Karpas-422 (cell line): Measurements from ENCODE around the gene GSTP1. TPM values are rescaled to one million over a fixed set of nuclear protein-coding genes. Genes with fewer than 3 reads are reported as not detected.
"Not testable (repeated sequence)": the region's sequence is repeated elsewhere in the genome, so short reads cannot be mapped to it uniquely, and the experiment has no call there.

Source experiments
- DNase-seq: peaks from one replicate; pipeline ENCODE4 v3.0.0-alpha.2; 2015
- H2AFZ ChIP-seq: fragments of 200-600 bp; sonication (generic); 2 replicates; pipeline ENCODE4 v1.6.1; 2014; ENCODE audit warnings: antibody characterized with exemption, low read length, mixed read lengths
- H3K27ac ChIP-seq: fragments of 200-600 bp; sonication (generic); 2 replicates; pipeline ENCODE4 v1.5.1; 2014; ENCODE audit warnings: mild to moderate bottlenecking, low read length, moderate library complexity
- H3K27me3 ChIP-seq: fragments of 200-600 bp; sonication (generic); 2 replicates; pipeline ENCODE4 v1.6.1; 2014; ENCODE audit warnings: low read length, mixed read lengths
- H3K36me3 ChIP-seq: fragments of 200-600 bp; sonication (generic); 2 replicates; pipeline ENCODE4 v1.6.1; 2014; ENCODE audit warnings: low read length, mixed read lengths; ENCODE audit not compliant: insufficient read depth
- H3K4me1 ChIP-seq: fragments of 200-600 bp; sonication (generic); 2 replicates; pipeline ENCODE4 v1.6.1; 2014; ENCODE audit warnings: mild to moderate bottlenecking, low read length, mixed read lengths
- H3K4me2 ChIP-seq: fragments of 200-600 bp; sonication (generic); 2 replicates; pipeline ENCODE4 v1.6.1; 2014; ENCODE audit warnings: low read length, low read depth, mild to moderate bottlenecking; ENCODE audit not compliant: poor library complexity, severe bottlenecking
- H3K4me3 ChIP-seq: fragments of 200-600 bp; sonication (generic); 2 replicates; pipeline ENCODE4 v1.5.1; 2014; ENCODE audit warnings: mild to moderate bottlenecking, antibody characterized with exemption, low read length, mixed read lengths
- H3K79me2 ChIP-seq: fragments of 200-600 bp; sonication (generic); 2 replicates; pipeline ENCODE4 v1.6.1; 2014; ENCODE audit warnings: mild to moderate bottlenecking, low read length, mixed read lengths
- H3K9ac ChIP-seq: fragments of 200-600 bp; sonication (generic); 2 replicates; pipeline ENCODE4 v1.6.0; 2014; ENCODE audit warnings: low read length
- H3K9me2 ChIP-seq: fragments of 200-600 bp; sonication (generic), shearing (Covaris generic); replicated peaks from 2 replicates; pipeline ENCODE4 v1.6.0; 2014; ENCODE audit warnings: mild to moderate bottlenecking, low read length, moderate library complexity; ENCODE audit not compliant: insufficient read depth
- H3K9me3 ChIP-seq: fragments of 300-700, 200-600 bp; sonication (generic); 2 replicates; pipeline ENCODE4 v1.6.1; 2014; ENCODE audit warnings: low read length, mixed read lengths
- H4K20me1 ChIP-seq: fragments of 200-600 bp; sonication (generic); 2 replicates; pipeline ENCODE4 v1.6.1; 2014; ENCODE audit warnings: mild to moderate bottlenecking, antibody characterized with exemption, low read length, low read depth; ENCODE audit not compliant: insufficient read depth
- total RNA-seq: library from RNA; depleted of rRNA; stranded (reverse); fragments of >200 nt; shearing (Covaris generic); gene quantifications from 2 replicates; pipeline ENCODE4 v1.2.3, GENCODE V29; 2014; ENCODE audit warnings: low replicate concordance

GSTP1 gene
- total RNA-seq, 1 experiment from 2014 or later = 1,085 TPM

DNA sequence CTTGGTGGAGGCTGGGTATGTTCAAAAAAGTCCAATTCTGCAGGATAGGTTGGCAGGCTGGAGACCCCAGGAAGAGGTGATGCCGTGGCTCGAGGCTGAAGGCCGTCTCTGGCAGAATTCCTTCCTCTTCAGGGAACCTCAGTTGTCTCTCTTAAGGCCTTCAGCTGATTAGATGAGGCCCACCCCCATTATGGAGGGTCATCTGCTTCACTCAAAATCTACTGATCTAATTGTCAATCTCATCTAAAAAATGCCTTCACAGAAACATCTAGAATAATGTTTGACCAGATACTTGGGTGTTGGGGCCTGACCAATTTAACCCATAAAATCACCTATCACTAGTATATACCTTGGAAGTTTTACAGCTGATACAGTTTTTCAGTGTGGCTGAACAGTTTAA is 27.4 kb upstream of the GSTP1 start:
- H3K9me3 ChIP-seq = peaks cover 4% of the 10 kb centered on the region; the same call in 1 of the 2 replicates
- no peaks in the 10 kb centered on the region for H3K36me3 ChIP-seq
- no peak overlapping the region for H3K27ac ChIP-seq
- H3K27me3 ChIP-seq = no peaks in the 10 kb centered on the region
- H3K9ac ChIP-seq = no peak overlapping the region
- peaks cover 7% of the 10 kb centered on the region for H3K4me1 ChIP-seq
- H3K9me2 ChIP-seq = no peaks in the 10 kb centered on the region
- no peak overlapping the region for H3K4me2 ChIP-seq
- H3K4me3 ChIP-seq = no peak overlapping the region
- no peak for DNase-seq
- H3K79me2 ChIP-seq = no peaks in the 10 kb centered on the region
- no peaks in the 10 kb centered on the region for H4K20me1 ChIP-seq
- no peak overlapping the region for H2AFZ ChIP-seq

DNA sequence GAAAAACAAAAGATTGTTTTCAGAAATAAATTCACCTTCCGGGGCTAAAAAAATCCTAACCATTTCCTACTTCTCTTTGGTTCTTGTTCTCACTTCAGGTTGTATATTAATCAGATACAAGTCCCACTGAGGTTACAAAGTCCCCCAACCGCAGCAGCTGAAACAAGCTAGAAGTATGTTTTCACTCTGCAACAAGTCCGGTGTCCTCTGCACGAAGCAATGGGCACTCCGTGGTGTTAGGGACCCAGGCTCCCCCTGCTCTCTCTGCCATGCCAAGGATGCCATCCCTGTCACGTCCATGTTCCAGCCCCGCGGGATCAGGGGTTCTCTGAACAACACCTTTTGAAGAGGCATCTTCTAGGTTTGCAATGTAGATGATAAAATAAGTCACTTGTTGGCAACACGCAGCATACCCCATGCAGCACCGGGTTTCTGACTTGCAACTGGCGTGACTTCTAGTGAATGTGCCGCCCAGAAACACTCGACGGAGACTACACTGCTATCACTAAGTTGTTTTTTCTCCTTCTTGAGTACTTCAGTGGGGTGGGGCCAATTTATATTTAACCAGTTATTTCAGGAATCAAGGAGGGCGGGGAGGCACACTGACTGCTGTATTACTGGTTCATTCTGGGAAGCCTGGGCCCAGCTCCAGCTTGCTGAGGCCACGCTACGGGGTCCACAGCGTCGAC is 25.4 kb upstream of the GSTP1 start:
- H3K27me3 ChIP-seq = no peaks in the 10 kb centered on the region
- H3K9me3 ChIP-seq = no peaks in the 10 kb centered on the region
- peak overlapping the region; percentile 84; the same call in 1 of the 2 replicates for H2AFZ ChIP-seq
- H4K20me1 ChIP-seq = no peaks in the 10 kb centered on the region
- H3K4me3 ChIP-seq = no peak overlapping the region
- H3K79me2 ChIP-seq = no peaks in the 10 kb centered on the region
- no peak for DNase-seq
- no peak overlapping the region for H3K9ac ChIP-seq
- no peaks in the 10 kb centered on the region for H3K9me2 ChIP-seq
- H3K4me1 ChIP-seq = peaks cover 14% of the 10 kb centered on the region
- no peak overlapping the region for H3K27ac ChIP-seq
- H3K36me3 ChIP-seq = no peaks in the 10 kb centered on the region
- H3K4me2 ChIP-seq = peak overlapping the region; percentile 24

DNA sequence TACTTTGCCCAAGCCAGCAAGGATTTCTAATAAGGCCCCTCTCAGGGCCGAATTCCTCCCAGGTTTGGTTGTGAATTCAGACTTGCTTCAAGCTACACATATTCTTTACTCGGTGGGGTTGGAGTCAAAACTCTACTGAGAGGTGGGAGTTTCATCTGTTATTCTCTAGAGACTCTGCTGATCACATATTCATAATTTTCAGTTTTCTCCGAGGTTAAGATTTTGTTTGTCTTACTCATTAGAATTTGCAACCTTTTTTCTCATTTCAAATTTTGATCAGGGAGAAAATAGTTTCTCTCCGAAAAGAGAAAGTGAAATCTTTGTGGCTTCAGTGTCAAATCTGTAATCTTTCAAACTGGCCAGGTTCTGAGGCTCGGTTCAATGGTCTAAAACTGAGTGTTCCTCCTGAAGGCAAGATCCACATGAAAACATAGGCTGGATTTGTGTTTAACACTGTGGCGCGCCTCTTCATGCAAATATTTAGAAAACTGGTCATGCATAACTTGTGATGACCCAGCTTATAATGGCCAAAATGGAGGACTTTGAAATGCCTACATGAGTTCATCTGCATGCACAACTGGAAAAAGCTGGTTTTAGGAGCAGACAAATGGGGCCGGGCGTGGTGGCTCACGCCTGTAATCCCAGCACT is 21.5 kb upstream of the GSTP1 start:
- H2AFZ ChIP-seq = no peak overlapping the region
- H3K27me3 ChIP-seq = no peaks in the 10 kb centered on the region
- no peak overlapping the region for H3K9ac ChIP-seq
- H3K36me3 ChIP-seq = no peaks in the 10 kb centered on the region
- no peaks in the 10 kb centered on the region for H4K20me1 ChIP-seq
- DNase-seq = no peak
- H3K27ac ChIP-seq = no peak overlapping the region
- no peaks in the 10 kb centered on the region for H3K9me2 ChIP-seq
- no peaks in the 10 kb centered on the region for H3K79me2 ChIP-seq
- H3K4me3 ChIP-seq = no peak overlapping the region
- peak overlapping the region; percentile 39 for H3K4me2 ChIP-seq
- no peaks in the 10 kb centered on the region for H3K9me3 ChIP-seq
- H3K4me1 ChIP-seq = peaks cover 14% of the 10 kb centered on the region

DNA sequence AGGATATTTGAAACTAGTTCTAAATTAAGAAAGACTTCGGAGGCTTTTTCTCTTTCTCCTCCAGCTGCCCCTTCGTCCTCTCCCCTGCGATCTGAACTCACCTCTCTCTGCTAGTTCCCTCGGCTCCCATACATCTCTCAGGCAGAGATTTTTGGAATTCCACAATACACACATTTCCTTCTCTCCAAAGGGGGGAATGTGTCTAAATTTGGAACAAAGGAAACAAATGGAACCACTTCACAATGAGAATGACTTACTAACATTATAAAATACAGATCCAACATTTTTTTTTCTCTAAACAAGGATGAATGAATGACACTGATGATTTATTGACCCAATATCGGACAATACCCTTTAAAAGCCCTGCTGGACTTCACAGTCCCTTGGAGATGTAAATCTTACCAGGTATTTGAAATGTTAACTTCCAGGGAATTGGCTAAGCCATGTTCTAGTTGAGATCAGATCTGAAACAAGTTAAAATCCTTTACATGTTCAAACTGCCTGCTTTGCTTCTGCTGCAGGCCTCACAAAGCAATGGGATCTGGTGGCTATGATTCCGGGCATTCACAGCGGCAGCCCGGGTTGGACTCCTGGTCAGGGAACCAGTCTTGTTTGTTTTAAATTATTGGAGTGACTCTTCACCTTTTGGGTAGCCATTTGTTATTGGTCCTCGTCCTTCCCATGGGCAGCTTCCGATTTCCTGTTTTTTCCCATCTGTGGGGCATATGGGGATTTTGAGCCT is 20.5 kb upstream of the GSTP1 start:
- H2AFZ ChIP-seq = no peak overlapping the region
- H3K4me2 ChIP-seq = no peak overlapping the region
- no peaks in the 10 kb centered on the region for H3K27me3 ChIP-seq

DNA sequence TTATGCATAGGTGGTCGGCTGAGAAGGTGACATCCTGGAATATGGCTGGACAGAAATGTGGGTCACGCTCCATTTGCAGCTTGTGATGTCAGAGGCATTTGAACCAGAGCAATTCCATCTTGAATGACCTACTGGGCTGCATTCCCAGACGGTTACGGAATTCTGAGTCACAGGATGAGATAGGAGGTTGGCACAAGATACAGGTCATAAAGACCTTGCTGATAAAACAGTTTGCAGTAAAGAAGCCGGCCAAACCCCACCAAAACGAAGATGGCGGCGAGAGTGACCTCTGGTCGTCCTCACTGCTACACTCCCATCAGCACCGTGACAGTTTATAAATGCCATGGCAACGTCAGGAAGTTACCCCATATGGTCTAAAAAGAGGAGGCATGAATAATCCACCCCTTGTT is 19.9 kb upstream of the GSTP1 start:
- not testable (repeated sequence) for H3K27ac ChIP-seq, H3K27me3 ChIP-seq, H2AFZ ChIP-seq

More for the DNA sequence above, 20.5 kb upstream of the GSTP1 start:
- Histone ChIP-seq H3K4me1 (peaks cover 10% of the 10 kb centered on the region), H4K20me1 (no peaks in the 10 kb centered on the region), H3K9ac (no peak overlapping the region), H3K27ac (no peak overlapping the region), H3K36me3 (no peaks in the 10 kb centered on the region), H3K79me2 (no peaks in the 10 kb centered on the region), H3K9me3 (no peaks in the 10 kb centered on the region), H3K9me2 (no peaks in the 10 kb centered on the region), H3K4me3 (no peak overlapping the region)
- no peak for DNase-seq

DNA sequence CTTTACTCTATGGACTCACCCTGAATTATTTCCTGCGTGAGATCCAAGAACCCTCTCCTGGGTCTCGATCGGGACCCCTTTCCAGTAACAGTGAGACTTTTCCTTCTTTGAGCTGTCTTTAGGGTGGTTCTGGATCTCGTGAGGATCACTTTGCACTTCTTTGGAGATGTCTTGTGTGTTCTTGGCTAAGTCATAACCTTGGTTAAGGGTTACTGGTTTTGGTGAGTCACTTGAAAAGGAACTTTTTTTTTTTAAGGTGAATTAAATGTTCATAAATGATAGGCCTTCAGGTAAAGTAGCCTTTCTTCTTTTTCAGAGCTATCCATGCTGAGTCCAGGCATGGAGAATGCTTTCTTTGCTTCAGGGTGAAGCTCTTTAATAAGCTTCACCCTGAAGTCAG is 19.4 kb upstream of the GSTP1 start:
- no peak overlapping the region for H3K4me3 ChIP-seq
- H3K4me1 ChIP-seq = peaks cover 6% of the 10 kb centered on the region
- H3K27me3 ChIP-seq = no peaks in the 10 kb centered on the region
- H3K4me2 ChIP-seq = peak overlapping the region; percentile 11
- no peak for DNase-seq
- no peaks in the 10 kb centered on the region for H3K9me3 ChIP-seq
- H3K9me2 ChIP-seq = no peaks in the 10 kb centered on the region
- no peak overlapping the region for H2AFZ ChIP-seq
- H3K79me2 ChIP-seq = no peaks in the 10 kb centered on the region
- H3K9ac ChIP-seq = no peak overlapping the region
- H4K20me1 ChIP-seq = no peaks in the 10 kb centered on the region
- H3K36me3 ChIP-seq = no peaks in the 10 kb centered on the region
- H3K27ac ChIP-seq = no peak overlapping the region

More for the DNA sequence above, 19.9 kb upstream of the GSTP1 start:
- H3K36me3 ChIP-seq, H3K79me2 ChIP-seq, H3K9me3 ChIP-seq, DNase-seq, H3K9me2 ChIP-seq, H4K20me1 ChIP-seq, H3K4me3 ChIP-seq, H3K4me1 ChIP-seq, H3K9ac ChIP-seq: not testable (repeated sequence)
- peak overlapping the region; percentile 11 for H3K4me2 ChIP-seq

- H3K27me3 ChIP-seq = no peaks in the 10 kb centered on the region
- no peaks in the 10 kb centered on the region for H3K9me2 ChIP-seq
- no peak overlapping the region for H2AFZ ChIP-seq
- H4K20me1 ChIP-seq = no peaks in the 10 kb centered on the region
- H3K4me2 ChIP-seq = no peak overlapping the region
- no peak overlapping the region for H3K4me3 ChIP-seq
- no peaks in the 10 kb centered on the region; the same call in 1 of the 2 replicates for H3K9me3 ChIP-seq
- no peak overlapping the region for H3K9ac ChIP-seq
- H3K36me3 ChIP-seq = no peaks in the 10 kb centered on the region
- DNase-seq = no peak
- H3K4me1 ChIP-seq = no peaks in the 10 kb centered on the region
- H3K27ac ChIP-seq = no peak overlapping the region
- no peaks in the 10 kb centered on the region for H3K79me2 ChIP-seq
These were observed 12.2 kb upstream of the GSTP1 start for GRCh38 chr11:67571443-67571842.

DNA sequence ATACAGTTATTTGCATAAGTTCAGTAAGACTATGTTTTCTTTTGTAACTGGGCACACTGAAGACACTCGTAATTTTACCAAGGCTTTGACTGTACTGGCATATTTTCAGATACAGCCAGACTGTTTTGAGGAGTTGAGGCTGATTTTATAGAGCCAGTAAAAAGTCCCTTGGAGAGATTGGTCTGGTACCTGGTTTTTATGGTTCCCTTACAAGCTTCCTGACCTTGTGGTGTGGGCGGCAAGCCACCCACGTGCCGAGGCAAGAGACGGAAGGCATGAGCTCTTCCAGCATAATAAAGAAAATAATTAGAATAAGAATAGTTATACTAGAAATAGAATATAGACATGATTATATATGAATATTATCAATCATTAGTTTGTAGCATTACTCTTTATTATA is 11.3 kb upstream of the GSTP1 start:
- no peaks in the 10 kb centered on the region; the same call in 1 of the 2 replicates for H3K9me3 ChIP-seq
- no peaks in the 10 kb centered on the region for H3K79me2 ChIP-seq
- H3K27me3 ChIP-seq = no peaks in the 10 kb centered on the region
- H3K9me2 ChIP-seq = no peaks in the 10 kb centered on the region
- H3K9ac ChIP-seq = no peak overlapping the region
- H3K4me3 ChIP-seq = no peak overlapping the region
- no peak overlapping the region for H3K27ac ChIP-seq
- H3K4me1 ChIP-seq = no peaks in the 10 kb centered on the region
- H2AFZ ChIP-seq = no peak overlapping the region
- no peak overlapping the region for H3K4me2 ChIP-seq
- no peak for DNase-seq
- no peaks in the 10 kb centered on the region for H4K20me1 ChIP-seq
- no peaks in the 10 kb centered on the region for H3K36me3 ChIP-seq
